K562 (cell line): Measurements from ENCODE around the gene SUPT7L. TPM values are rescaled to one million over a fixed set of nuclear protein-coding genes. Genes with fewer than 3 reads are reported as not detected.
A peak's percentile ranks its signal among the peaks of the same experiment; 100 is the strongest.

Source experiments
- ATAC-seq: fragments of 200-7000 bp; cut with Tn5 transposase; 3 replicates; pipeline ENCODE4 v1.9.1; 2020; ENCODE audit warnings: moderate library complexity
- BruUV-seq: library from RNA; stranded (reverse); fragments of 400-500 nt; replicated peaks from 2 replicates; lab custom pipeline; 2021; lab: Mats Ljungman, UMichigan
- CTCF ChIA-PET: fragments of 300-600 bp; formaldehyde crosslinking; extraction: SDS; loops from one replicate; lab custom pipeline; 2021; ENCODE audit warnings: low intra/inter-chr PET ratio; lab: Yijun Ruan, JAX
- POLR2A ChIA-PET: fragments of 300-600, 350-650 bp; sonication (Branson Sonifier 250); formaldehyde crosslinking; extraction: SDS; loops from one replicate; lab custom pipeline; 2021; ENCODE audit warnings: antibody characterized with exemption, inconsistent platforms; lab: Yijun Ruan, JAX
- DNase-seq, 4 experiments: peaks; one replicate each; pipeline versions ENCODE4 v3.0.0 to v3.0.0-alpha.2; 2011 to 2018; ENCODE audit warnings: low spot score in 3 of 4, mixed read lengths in 3 of 4; ENCODE audit errors: extremely low read depth in 1 of 4
- FAIRE-seq: peaks from 2 replicates; lab custom pipeline; 2011; peaks lifted over from hg19 to GRCh38; lab: Jason Lieb, UNC
- H2AFZ ChIP-seq: 2 replicates; pipeline ENCODE4 v1.6.0; 2011; ENCODE audit warnings: low read depth, low read length, control low read depth, inconsistent platforms
- H3K27ac ChIP-seq: fragments of 200-600 bp; 3 replicates; pipeline ENCODE4 v1.8.0; 2011; ENCODE audit warnings: low read depth, mild to moderate bottlenecking, control low read depth, inconsistent platforms, low read length, moderate library complexity, mixed read lengths; ENCODE audit errors: extremely low read depth
- H3K27me3 ChIP-seq, 2 experiments: fragments of 300-600 bp in 1 of 2; 2 replicates in 1 of 2; 3 replicates in 1 of 2; pipeline versions ENCODE4 v1.6.0 to v1.8.0; 2011; ENCODE audit warnings: inconsistent platforms in 2 of 2, low read length in 2 of 2, mild to moderate bottlenecking in 1 of 2, mixed read lengths in 1 of 2, moderate library complexity in 1 of 2; ENCODE audit not compliant: control insufficient read depth in 2 of 2, insufficient read depth in 2 of 2
- H3K36me3 ChIP-seq: fragments of 300-600 bp; 3 replicates; pipeline ENCODE4 v1.8.0; 2011; ENCODE audit warnings: mild to moderate bottlenecking, low read length, inconsistent platforms; ENCODE audit not compliant: control insufficient read depth, insufficient read depth
- H3K4me1 ChIP-seq, 2 experiments: fragments of 200-600 bp in 1 of 2; replicated peaks in 1 of 2; 2 replicates in 1 of 2; 3 replicates in 1 of 2; pipeline versions ENCODE4 v1.5.1 to v1.8.0; 2011; ENCODE audit warnings: inconsistent platforms in 2 of 2, low read length in 2 of 2, mild to moderate bottlenecking in 1 of 2, mixed read lengths in 1 of 2, moderate library complexity in 1 of 2; ENCODE audit not compliant: control insufficient read depth in 2 of 2, insufficient read depth in 2 of 2
- H3K4me2 ChIP-seq: 2 replicates; pipeline ENCODE4 v1.6.1; 2011; ENCODE audit warnings: low read length, control low read depth, inconsistent platforms, mixed read lengths; ENCODE audit not compliant: insufficient read depth
- H3K4me3 ChIP-seq: fragments of 200-600 bp; sonication (generic), shearing (Covaris generic); 2 replicates; pipeline ENCODE4 v1.5.1; 2016; ENCODE audit warnings: control low read depth, inconsistent platforms
- H3K79me2 ChIP-seq: fragments of 200-600 bp; 3 replicates; pipeline ENCODE4 v1.8.0; 2011; ENCODE audit warnings: low read length, inconsistent platforms; ENCODE audit not compliant: control insufficient read depth, insufficient read depth
- H3K9ac ChIP-seq, 2 experiments: 2 replicates each; pipeline versions ENCODE4 v1.6.0 to v1.6.1; 2011; ENCODE audit warnings: low read depth in 2 of 2, low read length in 2 of 2, control low read depth in 1 of 2, inconsistent platforms in 1 of 2, mild to moderate bottlenecking in 1 of 2, mixed read lengths in 1 of 2; ENCODE audit not compliant: insufficient read depth in 1 of 2
- H3K9me1 ChIP-seq: one replicate; pipeline ENCODE4 v1.6.0; 2011; ENCODE audit warnings: inconsistent platforms, mild to moderate bottlenecking, low read length, moderate library complexity; ENCODE audit not compliant: control insufficient read depth, insufficient read depth
- H3K9me3 ChIP-seq: replicated peaks from 2 replicates; pipeline ENCODE4 v1.5.1; 2011; ENCODE audit warnings: low read depth, low read length, inconsistent platforms; ENCODE audit not compliant: control insufficient read depth, insufficient read depth
- H4K20me1 ChIP-seq: replicated peaks from 2 replicates; pipeline ENCODE4 v1.6.1; 2011; ENCODE audit warnings: low read length, inconsistent platforms, mixed read lengths; ENCODE audit not compliant: control insufficient read depth, insufficient read depth
- ATF3 ChIP-seq, 2 experiments: fragments of 450-650 bp in 1 of 2; sonication (generic) in 1 of 2; formaldehyde crosslinking in 1 of 2; IDR thresholded peaks in 1 of 2; conservative IDR thresholded peaks in 1 of 2; 2 replicates each; pipeline versions ENCODE4 v1.6.1 to v1.8.1; 2016 to 2023; ENCODE audit warnings: mild to moderate bottlenecking in 2 of 2, moderate library complexity in 2 of 2, inconsistent platforms in 1 of 2, missing genetic modification reagents in 1 of 2
- CHD7 ChIP-seq: fragments of 200-600 bp; sonication (generic); IDR thresholded peaks from one replicate; pipeline ENCODE4 v1.6.1; 2012; ENCODE audit warnings: mild to moderate bottlenecking, low read depth, low read length, inconsistent platforms
- WGBS: fragments of 100-300 bp; shearing (Covaris generic); methylation state at CpG from one replicate; pipeline ENCODE4 v1.1.6; 2016; ENCODE audit warnings: low coverage, mixed read lengths; ENCODE audit not compliant: insufficient coverage; ENCODE audit errors: missing lambda C conversion rate; 5-methylcytosine and 5-hydroxymethylcytosine counted together
- in situ Hi-C: fragments of 300-500 bp; cut with MboI; formaldehyde crosslinking; loops from 4 replicates; pipeline ENCODE4 v1.15.0; 2018; ENCODE audit warnings: inconsistent platforms, mixed read lengths
- intact Hi-C: fragments of 100-400 bp; cut with micrococcal nuclease; formaldehyde crosslinking; loops from 2 replicates; pipeline ENCODE4 v1.14.2; 2022
- polyA plus RNA-seq, 8 experiments: library from polyadenylated mRNA; depleted of rRNA in 4 of 8; stranded (reverse) in 5 of 8; unstranded in 3 of 8; fragments of >200 nt; fragmentation: Nextera tagmentation in 2 of 8; fragmentation: Illumina TruSeq in 1 of 8; extraction: Ambion mirVana in 2 of 8; extraction: Trizol in 1 of 8; gene quantifications; 2 replicates each; pipeline versions ENCODE4 v1.2.1 to v1.2.3, GENCODE V29; 2011 to 2014; ENCODE audit warnings: inconsistent platforms in 1 of 8, missing spikeins in 1 of 8
- total RNA-seq, 7 experiments: library from RNA; depleted of rRNA in 6 of 7; stranded (reverse); fragments of >200 nt in 6 of 7; fragmentation: Illumina TruSeq in 2 of 7; extraction: Trizol in 2 of 7; gene quantifications; 2 replicates each; pipeline versions ENCODE4 v1.2.1 to v1.2.3, GENCODE V29; 2011 to 2021; ENCODE audit warnings: low replicate concordance in 1 of 7

Gene SUPT7L
- total and polyA plus RNA-seq, 9 of the 15 experiments (the other 6 are each of a cell fraction or from before 2014, with no cell fraction given) = 22.0 to 72.8 (median 40.2) TPM

DNA sequence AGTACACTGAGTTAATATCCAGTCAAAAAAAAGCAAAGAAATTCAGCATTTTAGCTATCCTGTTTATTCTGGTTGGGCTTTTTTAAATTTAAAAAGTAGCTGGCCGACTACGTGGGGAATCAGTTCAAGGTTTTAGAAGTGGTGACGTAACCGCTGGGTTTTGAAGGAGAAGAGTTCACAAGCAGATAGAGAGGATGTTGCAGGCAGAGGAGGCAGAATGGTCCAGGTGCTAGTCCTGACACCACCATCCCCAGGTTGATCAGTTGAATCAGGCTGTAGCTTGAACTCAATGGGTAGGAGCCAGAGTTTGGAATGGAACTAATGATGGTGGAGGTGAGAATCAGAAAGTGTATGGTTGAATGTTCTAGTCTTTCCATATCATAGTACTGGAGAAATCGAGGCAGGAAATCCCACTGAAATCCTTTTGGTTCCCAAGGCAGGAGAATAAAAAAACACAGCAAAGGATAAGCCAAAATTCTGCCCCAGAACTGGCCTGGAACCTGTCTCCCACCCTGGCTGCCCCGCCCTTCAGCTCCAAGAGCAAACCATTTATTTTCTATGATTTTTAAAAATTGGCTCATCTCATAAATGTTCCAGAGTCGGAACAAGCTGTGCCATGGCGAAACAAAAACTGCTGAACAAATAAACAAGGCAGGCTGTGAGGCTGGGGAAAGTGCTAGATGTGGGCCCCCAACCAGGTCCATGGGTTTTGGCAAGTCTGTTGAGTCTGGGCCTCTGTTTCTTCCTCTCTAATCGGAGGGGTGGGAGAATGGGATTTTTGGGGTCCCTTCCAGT, 44.2 kb upstream of the SUPT7L start:
- FAIRE-seq (no peak), ATAC-seq (no peak), DNase-seq (no peak)
- Histone ChIP-seq H4K20me1 (no peaks in the 10 kb centered on the region), H3K4me3 (no peak overlapping the region), H3K79me2 (no peaks in the 10 kb centered on the region), H2AFZ (no peak overlapping the region), H3K27me3 (peaks cover 4% of the 10 kb centered on the region in 2 experiments; a peak in 1 of 5 replicates), H3K9me3 (no peaks in the 10 kb centered on the region), H3K27ac (no peak overlapping the region), H3K36me3 (no peaks in the 10 kb centered on the region), H3K4me1 (peaks cover 0 to 13% of the 10 kb centered on the region in 2 experiments; a peak in 4 of 5 replicates), H3K9ac (no peak overlapping the region), H3K4me2 (no peak overlapping the region), H3K9me1 (no peaks in the 10 kb centered on the region)
- in situ Hi-C loops (no loop called here), intact Hi-C loops (no loop called here)
- no TSS peak for BruUV-seq
- CTCF ChIA-PET = no interaction called here
- TF ChIP-seq CHD7 (no peak), ATF3 (IDR thresholded peaks at IDR 0.05) (peak; percentile 25; the same call in 1 of the 2 replicates), ATF3 (CRISPR knock-in tag; conservative IDR thresholded peaks at IDR 0.05) (no peak)
- POLR2A ChIA-PET = interaction anchor here (1.3 kb wide), 1 partner anchor 29 kb away, joined by 4 read pairs; no protein-coding TSS in a partner anchor
- WGBS = 24% methylated on average over 9 of the region's 9 CpGs
